Left hindlimb (tissue), 1 donor: Measurements from ENCODE around the gene ULK3.

Experiments
- DNase-seq: peaks from one replicate; pipeline ENCODE4 v3.0.0-alpha.2; 2018

Gene ULK3

DNA sequence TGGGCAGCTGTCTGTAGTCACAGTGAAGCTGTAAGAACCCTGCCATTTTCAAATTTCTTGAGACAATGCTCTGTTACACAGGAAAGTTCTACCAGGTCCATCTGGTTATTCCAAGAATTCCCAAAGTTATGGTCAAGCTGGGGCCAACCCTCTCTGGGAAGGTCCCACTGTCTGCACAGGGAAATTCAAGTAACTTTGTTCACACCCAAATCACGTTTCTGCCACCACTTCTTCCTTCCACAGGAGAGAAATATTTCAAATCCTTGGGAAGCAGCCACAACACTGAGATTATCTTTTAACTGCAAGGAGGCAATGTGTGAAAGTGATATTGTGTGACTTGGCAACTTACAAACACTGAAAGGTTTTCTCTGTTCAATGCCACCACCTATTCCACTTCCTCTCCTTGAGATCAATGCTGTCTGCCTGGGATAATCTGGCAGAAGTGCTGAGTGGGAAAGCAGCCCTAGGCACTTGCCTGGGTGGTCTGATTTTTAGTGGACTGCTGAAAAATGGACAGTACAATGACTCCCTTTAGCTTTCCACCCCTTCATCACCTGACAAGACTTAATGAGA, 24.6 kb upstream of the ULK3 start:
- DNase-seq: no peak

DNA sequence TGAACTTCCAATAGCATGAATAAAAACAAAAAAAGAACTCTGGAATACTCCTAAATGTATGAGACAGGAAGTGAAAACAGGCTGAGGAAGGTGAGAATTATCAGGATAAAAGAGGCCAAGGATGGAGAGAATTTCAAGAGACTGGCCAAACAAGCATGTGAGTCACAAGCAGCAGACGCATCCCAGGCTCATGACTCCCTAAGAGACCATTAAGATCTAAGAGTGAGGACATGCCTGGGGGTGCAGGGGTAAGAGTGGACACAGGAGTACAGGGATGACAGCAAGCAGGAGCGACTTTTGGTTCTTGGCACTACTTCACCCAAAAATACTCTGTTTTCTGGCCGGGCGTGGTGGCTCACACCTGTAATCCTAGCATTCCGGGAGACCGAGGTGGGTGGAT, 23.1 kb upstream of the ULK3 start:
- DNase-seq: no peak

DNA sequence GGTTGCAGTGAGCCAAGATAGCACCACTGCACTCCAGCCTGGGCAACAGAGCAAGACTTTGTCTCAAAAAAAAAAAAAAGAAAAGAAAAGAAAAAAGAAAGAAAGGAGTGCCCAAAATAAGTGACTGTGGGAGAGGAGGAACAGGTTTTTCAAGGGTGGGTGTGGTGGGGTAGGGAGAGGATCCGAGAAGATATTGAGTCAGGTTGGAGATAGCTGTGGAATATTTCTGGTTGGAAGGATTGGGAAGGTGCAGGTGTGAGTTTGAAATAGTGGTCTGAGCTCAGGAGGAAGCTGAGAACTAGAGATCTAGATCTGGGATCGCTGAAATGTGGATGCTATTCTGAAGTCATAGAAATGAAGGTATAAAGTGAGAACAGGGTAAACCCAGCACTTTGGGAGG, 22.4 kb upstream of the ULK3 start:
- DNase-seq: no peak

DNA sequence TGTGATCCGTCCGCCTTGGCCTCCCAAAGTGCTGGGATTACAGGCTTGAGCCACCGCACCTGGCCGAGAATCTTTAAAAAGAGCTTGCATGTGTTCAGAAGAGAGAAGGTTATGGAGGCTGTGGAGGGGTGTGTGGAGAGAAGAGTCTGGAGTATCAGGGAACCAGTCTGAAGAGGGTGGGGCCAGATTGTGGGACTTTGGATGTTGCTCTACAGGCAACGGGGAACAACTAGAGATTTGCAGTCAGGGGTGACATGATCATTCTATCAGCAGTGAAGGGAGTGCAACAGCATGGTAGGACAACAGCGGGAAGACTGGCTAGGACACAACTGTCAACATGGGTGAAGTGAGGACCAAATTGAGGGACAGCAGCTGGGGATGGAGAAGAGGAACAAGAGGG, 21.3 kb upstream of the ULK3 start:
- DNase-seq: no peak

DNA sequence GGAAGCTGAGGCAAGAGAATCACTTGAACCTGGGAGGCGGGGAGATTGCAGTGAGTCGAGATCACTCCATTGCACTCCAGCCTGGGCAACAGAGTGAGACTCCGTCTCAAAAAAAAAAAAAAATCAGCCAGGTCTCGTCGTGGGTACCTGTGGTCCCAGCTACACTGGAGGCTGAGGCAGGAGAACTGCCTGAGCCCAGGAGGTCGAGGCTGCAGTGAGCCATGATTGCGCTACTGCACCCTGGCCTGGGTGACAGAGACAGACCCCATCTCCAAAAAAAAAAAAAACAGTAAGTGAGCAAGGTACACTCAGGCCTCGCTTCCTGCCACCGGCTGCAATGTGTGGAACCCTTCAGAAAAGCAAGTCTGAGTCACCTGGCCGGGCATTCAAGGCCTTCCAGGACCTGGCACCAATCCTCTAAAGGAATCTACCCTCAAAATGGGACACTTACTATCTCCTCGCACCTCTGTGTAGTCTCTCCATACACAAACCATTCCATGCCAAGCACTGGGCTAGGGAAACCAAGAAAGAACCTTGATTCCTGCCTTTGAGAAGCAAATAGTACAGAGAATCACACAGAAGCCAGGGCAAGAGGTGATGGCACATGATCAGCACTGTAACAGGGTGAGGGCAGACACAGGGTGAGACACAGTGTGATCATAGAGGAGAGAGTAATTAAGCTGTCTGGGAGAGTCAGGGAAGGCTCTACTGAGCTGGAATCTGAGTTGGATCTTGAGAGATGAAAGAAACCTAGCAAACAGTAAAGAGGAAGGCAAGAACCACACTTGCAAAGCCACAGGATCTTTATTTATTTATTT, 20.5 kb upstream of the ULK3 start:
- DNase-seq: no peak

DNA sequence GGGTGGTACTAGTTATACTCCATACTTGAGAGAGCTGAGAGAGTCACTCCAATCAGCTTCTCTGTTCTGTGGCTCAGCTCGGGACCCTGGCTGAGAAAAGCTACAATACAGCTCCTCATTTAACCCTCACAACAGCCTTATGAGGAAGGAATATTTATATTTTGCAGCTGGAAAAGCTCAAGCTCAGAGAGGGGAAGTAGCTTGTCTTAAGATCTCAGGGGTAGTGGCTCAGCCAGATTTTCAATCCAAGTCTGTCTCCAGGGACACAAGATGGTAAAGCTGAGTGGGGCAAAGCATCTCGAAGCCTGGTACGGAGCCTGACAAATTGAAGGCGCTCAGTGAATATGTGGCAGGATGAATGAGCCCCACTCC, 15.4 kb upstream of the ULK3 start:
- no peak for DNase-seq

DNA sequence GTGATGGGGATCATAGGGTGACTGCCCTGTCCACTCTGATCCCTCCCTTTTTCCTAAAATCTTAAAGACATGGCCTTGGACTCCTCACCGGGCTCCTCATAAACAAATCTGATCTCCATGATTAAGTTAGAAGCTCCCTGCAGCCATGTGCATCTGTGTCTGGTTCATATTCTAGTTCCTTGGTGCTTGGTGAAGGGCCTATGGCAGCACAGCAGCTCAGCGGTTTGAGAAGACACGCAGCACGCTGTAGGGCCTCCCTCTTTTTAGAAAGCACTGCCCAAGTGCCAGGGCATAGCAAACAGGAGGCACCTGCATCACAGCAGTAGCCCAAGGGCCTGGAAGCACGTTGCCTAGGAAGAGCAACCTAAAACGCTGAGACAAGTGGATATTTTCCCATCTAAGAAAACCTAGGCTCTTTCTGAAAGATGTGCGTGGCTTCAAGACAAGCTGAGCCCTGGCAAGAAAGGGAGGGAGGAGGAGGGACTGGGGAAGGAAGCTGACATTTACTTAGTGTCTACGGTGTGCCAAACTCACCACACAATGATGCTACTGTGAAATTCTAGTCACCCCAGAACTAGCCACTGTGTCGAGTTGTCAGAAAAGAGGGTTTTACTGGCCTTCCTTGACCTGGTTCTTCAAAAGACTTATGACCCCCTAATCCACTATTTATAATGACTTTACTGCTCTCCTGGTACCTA, 14.9 kb upstream of the ULK3 start:
- DNase-seq: no peak

DNA sequence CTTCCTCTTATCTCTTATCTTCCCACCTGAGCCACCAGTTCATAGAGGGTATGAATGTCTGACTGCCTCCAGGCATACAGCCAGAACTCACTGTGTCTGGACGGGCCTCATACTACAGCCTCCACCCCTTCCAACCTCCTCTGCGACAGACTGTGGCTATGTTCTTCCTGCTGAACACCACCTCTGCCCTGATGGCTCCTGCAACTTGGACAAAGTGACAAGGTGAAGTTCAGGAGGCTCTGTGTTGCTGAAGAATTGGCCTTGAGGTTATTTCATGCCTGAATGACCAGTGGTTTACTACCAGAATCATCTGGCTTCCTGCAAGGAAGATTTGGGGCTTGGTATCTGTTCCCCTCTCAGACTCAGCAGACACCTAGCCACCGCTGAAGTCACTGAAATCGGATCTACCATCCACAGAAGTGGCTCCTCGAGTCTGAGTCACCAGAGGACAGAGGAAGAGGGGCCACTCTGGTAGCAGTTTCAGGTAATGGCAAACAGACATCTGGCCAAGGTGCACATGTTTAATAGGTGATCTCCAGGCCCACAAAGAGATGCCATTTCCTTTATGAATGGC, 14.2 kb upstream of the ULK3 start:
- DNase-seq: no peak

DNA sequence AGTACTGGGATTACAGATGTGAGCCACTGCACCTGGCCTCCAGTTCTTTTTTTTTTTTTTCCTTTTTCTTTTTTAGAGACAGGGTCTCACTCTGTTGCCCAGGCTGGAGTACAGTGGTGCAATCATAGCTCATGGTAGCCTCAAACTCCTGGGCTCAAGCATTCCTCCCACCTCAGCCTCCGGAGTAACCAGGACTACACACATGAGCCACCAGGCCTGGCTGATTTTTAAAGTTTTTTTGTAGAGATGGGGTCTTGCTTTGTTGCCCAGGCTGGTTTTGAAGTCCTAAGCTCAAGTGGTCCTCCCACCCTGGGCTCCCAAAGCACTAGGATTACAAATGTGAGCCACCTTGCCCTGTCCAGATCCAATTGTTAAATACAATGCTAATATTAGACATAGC, 13.6 kb upstream of the ULK3 start:
- DNase-seq: no peak

DNA sequence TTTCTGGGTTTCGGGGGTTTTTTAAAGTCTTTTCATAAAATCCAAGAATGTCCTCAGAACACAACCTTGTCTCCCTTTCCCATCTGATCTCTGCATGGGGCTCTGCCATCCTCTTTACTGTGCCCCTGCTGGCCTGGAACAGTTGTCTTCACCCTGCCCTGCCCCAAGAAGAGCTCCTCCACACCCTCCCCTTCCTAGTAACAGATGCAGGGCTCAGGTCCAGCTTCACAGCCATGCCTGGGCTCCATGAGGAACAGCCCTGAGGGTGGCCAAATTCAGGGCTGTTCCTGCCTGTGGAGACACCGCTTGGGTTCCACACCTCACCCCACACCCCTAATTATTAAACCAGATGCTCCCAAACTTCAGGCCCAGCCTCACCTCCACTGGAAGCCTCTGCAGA, 12.9 kb upstream of the ULK3 start:
- DNase-seq: no peak

DNA sequence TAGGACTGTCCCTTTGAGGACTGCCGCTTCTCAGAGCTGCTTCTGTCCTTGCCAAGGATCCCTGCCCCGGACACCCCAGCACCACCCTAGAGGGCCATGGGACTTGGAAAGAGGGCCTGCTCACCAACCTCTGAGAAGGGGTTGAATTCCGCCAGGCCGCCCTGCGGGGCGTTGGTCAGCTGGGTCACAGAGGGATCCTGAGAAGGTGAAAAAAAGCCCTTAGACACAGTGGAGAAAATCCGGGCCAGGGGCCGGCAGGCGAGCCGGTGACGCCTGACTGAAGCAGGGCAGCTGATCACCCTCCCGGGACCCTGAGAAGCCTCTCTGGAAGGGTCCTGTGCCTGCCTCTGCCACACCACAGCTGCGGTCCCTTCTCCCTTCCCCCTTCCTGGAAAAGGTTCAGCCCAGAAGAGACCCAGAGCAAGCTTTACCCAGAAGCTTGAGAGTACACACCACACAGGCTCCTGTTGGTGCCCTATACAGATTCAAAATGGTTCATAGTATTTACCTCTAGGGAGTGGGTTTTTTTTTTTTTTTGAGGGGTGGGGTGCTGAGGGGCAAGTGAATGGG, 11.6 kb upstream of the ULK3 start:
- DNase-seq: no peak

DNA sequence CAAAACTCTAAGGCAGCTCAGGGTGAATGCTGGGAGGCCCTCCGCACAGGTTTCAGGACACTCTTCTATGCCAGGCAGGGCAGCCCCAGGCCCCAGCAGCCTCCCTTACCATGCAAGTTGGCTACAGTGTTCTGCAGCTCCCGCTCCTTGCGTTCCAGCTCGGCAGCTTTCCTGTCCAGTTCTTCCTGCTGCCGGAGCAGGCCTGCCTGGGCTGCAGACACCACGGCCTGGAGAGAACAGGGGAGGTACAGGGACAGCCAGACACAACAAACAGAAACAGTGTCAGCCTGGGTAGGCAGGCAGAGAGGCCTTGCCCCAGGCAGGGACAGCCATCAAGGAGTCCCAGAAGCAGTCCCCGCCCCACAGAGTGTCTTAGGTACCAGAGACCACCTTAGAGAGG, 9.0 kb upstream of the ULK3 start:
- no peak for DNase-seq

DNA sequence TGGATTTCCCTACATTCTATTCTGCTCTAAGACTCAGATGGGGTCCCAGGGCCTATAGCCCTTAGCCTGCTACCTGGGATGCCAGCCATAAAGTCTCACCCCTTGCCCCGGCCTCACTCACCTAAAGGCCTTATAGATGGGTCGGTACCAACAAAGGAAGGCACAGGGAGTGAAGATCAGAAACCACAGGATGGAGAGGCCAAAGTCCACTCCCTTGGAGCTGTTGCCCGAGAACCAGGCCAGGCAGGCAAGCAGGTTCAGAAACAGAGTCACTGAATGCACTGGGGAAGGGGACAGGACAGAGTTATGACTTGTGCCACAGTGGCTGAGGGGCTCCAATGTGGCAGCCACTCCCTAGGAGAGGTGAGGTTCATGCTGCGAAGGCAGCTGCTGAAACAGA, 7.4 kb upstream of the ULK3 start:
- DNase-seq: no peak

DNA sequence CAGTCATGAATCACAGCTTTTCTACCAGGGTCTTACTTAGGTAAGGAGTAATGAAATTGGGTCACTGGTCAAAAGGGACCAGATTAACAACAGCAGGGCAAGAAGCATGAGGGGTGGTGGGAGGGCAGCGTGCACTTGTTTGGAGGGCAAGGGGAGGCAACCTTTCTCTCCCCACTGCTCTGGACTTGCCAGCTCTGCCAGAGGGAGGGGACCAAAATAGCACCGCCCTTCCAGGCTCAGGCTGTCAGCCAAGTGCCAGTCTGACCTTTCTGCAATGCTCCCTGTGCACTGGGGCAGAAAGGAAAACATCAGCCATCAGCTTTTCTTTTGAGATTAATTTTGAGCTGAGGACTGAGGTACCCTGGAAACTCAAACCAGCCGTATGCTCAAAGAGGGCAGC, 4.5 kb upstream of the ULK3 start:
- DNase-seq: no peak

DNA sequence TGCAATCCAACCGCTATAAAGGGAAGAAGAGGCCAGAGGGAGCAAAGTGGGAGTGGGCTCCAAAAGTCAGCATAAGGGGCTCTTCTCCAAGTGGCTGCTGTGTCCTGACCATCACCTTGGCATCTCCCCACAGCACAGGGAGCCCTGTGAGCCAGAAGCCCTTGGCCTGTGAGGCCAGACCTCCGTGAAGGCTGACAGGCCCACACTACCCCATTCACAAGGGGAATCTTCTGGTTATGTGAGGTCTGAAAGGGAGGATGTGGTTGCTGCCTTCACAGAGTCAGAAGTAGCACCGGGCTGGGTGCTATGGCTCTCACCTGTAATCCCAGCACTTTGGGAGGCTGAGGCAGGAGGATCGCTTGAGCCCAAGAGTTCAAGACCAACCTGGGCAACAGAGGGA, 2.6 kb upstream of the ULK3 start:
- no peak for DNase-seq

DNA sequence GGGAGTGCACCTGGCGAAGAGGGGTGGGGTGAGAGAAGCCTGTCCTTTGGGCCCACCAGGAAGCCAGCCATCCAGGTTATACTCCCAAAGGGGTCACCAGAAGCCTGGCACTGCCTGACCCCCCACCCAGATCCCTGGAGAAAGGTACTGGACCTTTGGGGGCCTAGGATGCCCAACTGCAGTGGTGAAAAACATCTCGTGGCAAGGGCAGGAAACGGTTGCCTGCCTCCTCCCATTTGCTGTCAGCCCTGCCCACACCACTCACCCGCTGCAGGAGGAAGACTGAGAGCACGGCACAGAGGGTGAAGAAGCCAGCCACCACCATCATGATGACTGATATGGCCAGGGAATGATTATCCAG, 2.2 kb upstream of the ULK3 start:
- DNase-seq: no peak

DNA sequence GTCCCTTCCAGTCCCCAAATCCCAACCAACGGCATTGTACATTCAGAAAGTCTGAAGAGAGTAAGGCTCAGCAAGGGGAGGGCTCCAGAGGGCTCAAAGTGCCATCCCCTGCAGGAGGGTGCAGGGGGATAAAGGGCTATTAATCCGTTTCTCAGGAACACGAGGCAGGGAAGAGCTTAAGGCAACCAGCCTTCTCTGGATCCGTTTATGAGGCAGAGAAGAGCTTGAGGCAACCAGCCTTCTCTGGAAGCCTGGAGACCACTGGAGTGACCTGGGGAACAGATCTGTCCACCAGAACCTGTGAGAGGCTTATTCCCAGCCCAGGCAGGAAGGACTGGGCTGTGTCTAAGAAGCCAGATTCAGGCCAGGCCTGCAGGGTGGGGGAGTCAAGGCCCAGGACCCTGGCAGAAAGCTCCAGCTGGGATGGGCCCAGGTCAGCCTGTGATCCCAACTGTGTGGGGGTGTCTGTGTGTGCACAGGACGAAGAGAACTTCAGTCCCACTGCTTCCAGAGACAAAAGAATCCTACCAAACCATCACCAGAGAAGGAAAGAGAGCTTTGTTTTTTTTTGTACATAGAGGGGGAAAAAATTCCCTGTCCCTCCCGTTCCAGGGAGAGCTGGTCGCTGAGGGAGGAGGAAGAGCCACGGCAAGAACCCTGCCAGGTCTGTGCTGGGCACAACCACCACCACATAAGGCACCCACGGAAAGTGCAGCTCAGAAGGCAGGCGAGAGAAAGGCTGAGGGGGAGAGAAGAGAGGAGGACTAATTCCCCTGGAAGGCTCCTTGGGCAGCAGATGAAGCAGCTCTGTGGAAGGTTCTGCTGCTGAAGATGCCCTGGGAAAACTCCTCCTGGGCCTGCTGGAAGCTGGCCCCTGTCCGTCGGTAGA, 1.6 kb upstream of the ULK3 start:
- DNase-seq: no peak

DNA sequence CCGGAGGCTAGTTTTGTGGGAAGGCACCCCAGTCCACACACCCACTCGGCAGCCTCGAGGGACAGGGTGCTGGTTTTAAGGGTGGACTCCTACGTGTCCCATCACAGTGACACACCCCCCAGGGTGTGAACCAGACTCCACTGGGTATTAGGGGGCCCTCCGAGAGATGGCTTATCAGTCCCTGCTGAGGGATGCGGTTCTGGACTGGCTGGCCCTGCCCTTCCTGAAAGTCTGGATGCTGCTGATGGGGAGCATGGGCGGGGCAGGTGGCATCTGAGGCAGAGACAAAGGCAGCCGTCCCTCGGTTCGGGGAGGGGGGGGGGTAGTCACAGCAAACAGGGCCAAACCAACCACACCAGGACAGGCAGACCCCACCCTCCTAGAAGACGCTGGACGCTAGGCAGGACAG, 939 bp upstream of the ULK3 start:
- DNase-seq: no peak

DNA sequence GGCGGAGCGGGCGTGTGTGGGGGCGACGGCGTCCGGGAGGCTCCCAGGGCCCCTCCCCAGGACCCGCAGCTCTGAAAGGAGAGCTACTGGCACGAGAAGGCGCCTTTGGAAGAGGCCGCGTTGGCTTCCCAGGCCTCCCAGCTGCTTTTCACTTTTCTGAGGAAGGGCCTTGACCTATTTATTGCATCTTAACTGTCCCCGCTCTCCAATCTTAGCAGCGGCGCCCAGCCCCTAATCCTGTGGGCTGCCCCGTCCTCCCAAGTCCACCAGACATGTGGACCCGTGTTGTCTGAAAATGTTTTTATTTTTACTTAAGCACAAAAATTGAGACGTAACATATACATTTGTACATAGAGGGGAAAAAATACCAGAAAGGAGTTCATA, 481 bp upstream of the ULK3 start:
- DNase-seq: no peak

DNA sequence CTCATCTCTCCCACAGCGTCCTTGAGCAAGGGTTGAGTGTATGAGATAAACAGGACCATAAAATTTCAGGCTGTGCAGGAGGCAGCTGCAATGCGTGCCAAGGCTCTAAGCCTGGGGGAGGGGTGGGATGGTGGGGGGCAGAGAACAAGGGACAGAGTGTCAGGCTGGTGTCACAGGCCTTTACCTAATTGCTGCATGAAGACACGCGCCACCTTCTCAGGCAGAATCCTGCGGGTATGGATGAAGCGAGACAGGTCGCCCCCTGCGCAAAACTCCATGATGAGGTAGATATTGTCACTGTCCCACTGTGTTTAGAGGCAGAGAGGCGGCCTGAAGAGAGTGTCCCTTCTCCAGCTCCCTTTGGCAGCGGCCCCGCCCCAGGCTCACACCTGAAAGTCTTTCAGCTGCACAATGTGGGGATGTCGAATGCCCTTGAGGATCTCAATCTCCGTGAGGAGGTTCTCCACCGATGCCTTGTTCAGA, 1.0 kb downstream of the ULK3 start:
- no peak for DNase-seq

DNA sequence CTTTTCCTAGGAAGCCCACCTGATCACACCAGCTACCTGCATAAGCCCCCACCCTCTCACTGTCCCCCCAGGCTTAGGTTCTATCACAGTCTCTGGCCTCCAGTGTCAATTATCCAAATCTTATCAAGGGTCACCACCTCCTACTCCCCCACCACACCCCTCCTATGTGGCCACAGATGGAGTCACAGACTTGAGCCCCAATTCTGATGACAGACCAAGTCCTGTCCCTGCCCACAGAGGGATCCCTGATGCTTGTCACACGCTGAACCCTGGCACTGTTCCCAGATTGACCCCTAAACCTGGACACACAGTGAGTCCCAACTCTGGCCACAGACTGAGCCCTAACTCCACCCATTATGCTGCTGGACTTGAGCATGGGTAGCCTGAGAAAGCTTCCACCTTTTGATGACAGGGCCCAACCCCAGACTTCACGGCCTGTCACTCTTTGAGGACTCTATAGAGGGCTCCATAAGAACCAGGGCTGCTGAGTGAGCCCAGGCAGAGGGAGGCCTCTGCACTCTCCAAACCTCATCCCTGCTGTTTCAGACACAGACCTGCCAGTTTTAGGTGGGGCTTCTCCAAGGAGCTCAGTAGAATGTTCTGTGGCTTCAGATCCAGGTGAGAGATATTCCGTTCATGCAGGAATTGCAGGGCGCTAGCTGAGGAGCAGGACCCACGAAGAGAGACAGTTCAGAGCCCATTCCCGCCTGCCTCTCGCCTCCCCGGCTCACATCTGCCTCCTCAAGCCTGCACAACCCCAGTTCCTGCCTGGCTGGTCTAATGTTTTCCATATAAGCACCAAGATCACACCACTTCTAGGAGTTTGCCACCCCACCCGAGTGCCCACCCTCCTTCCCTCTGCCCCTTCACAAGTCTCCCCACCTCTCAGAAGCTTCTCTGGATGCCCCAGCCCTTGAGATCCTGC, 1.8 kb downstream of the ULK3 start:
- no peak for DNase-seq
